Endothelial cell of umbilical vein (primary cell): ENCODE data around the gene RWDD2A. TPM values are rescaled to one million over a fixed set of nuclear protein-coding genes. Genes with fewer than 3 reads are reported as not detected.

Experiments used
- BruUV-seq: library from RNA; stranded (reverse); fragments of 400-500 nt; replicated peaks from 2 replicates; lab custom pipeline; 2021; lab: Mats Ljungman, UMichigan
- CTCF ChIA-PET: fragments of 300-600, 350-600 bp; sonication (Branson Sonifier 250); formaldehyde crosslinking; loops from one replicate; lab custom pipeline; 2021; ENCODE audit warnings: antibody characterized with exemption, inconsistent platforms; lab: Charles Lee
- POLR2A ChIA-PET: fragments of 300-600, 350-600 bp; sonication (Branson Sonifier 250); formaldehyde crosslinking; loops from one replicate; lab custom pipeline; 2021; ENCODE audit warnings: antibody characterized with exemption, inconsistent platforms; lab: Charles Lee
- DNase-seq: peaks from one replicate; pipeline ENCODE4 v3.0.0-alpha.2; 2011; ENCODE audit warnings: low read depth, low spot score
- FAIRE-seq: peaks from 2 replicates; lab custom pipeline; 2011; peaks lifted over from hg19 to GRCh38; lab: Jason Lieb, UNC
- H2AFZ ChIP-seq: 2 replicates; pipeline ENCODE4 v1.6.0; 2012; ENCODE audit warnings: low read depth, low read length, control low read depth, inconsistent platforms
- H3K27ac ChIP-seq: 2 replicates; pipeline ENCODE4 v1.5.1; 2011; ENCODE audit warnings: low read depth, mild to moderate bottlenecking, control low read depth, low read length, moderate library complexity; ENCODE audit not compliant: insufficient read depth
- H3K27me3 ChIP-seq, 2 experiments: 2 replicates each; pipeline versions ENCODE4 v1.6.0 to v1.6.1; 2011; ENCODE audit warnings: low read length in 2 of 2, mixed read lengths in 1 of 2; ENCODE audit not compliant: control insufficient read depth in 2 of 2, insufficient read depth in 2 of 2
- H3K36me3 ChIP-seq, 2 experiments: 2 replicates in 1 of 2; 3 replicates in 1 of 2; pipeline ENCODE4 v1.5.1; 2011; ENCODE audit warnings: low read length in 2 of 2, mild to moderate bottlenecking in 1 of 2, moderate library complexity in 1 of 2; ENCODE audit not compliant: control insufficient read depth in 2 of 2, insufficient read depth in 2 of 2; ENCODE audit errors: extremely low read depth in 1 of 2
- H3K4me1 ChIP-seq: 3 replicates; pipeline ENCODE4 v1.5.1; 2011; ENCODE audit warnings: mild to moderate bottlenecking, low read length; ENCODE audit not compliant: control insufficient read depth, insufficient read depth; ENCODE audit errors: extremely low read depth
- H3K4me2 ChIP-seq: 2 replicates; pipeline ENCODE4 v1.6.1; 2011; ENCODE audit warnings: low read length, control low read depth, mixed read lengths; ENCODE audit not compliant: insufficient read depth
- H3K4me3 ChIP-seq, 3 experiments: fragments of 200-600 bp in 1 of 3; sonication (generic), shearing (Covaris generic) in 1 of 3; replicated peaks in 1 of 3; 2 replicates each; pipeline ENCODE4 v1.5.1; 2011 to 2016; ENCODE audit warnings: control low read depth in 3 of 3, low read length in 3 of 3, mild to moderate bottlenecking in 2 of 3, inconsistent platforms in 1 of 3, low read depth in 1 of 3, moderate library complexity in 1 of 3; ENCODE audit not compliant: insufficient read depth in 1 of 3
- H3K79me2 ChIP-seq: 2 replicates; pipeline ENCODE4 v1.6.0; 2012; ENCODE audit warnings: low read length, inconsistent platforms; ENCODE audit not compliant: control insufficient read depth, insufficient read depth
- H3K9ac ChIP-seq: replicated peaks from 2 replicates; pipeline ENCODE3; 2011; ENCODE audit warnings: low read length, control low read depth; ENCODE audit not compliant: insufficient read depth; ENCODE audit errors: extremely low read depth
- H3K9me1 ChIP-seq: replicated peaks from 3 replicates; pipeline ENCODE4 v1.6.0; 2011; ENCODE audit warnings: mild to moderate bottlenecking, low read length; ENCODE audit not compliant: control insufficient read depth, insufficient read depth; ENCODE audit errors: extremely low read depth
- H3K9me3 ChIP-seq: replicated peaks from 2 replicates; pipeline ENCODE4 v1.5.1; 2012; ENCODE audit warnings: low read length, inconsistent platforms; ENCODE audit not compliant: control insufficient read depth, insufficient read depth
- H4K20me1 ChIP-seq: replicated peaks from 2 replicates; pipeline ENCODE3; 2011; ENCODE audit warnings: mild to moderate bottlenecking, low read length; ENCODE audit not compliant: control insufficient read depth, insufficient read depth; ENCODE audit errors: extremely low read depth
- MAX ChIP-seq: IDR thresholded peaks from 2 replicates; pipeline ENCODE4 v1.6.1; 2011; ENCODE audit not compliant: insufficient read depth, insufficient read length
- MYC ChIP-seq: IDR thresholded peaks from one replicate; pipeline ENCODE4 v1.6.1; 2011; ENCODE audit warnings: mild to moderate bottlenecking, low read depth, low read length
- POLR2AphosphoS5 ChIP-seq: IDR thresholded peaks from 2 replicates; pipeline ENCODE4 v1.6.1; 2012; ENCODE audit warnings: low read depth, mild to moderate bottlenecking, control low read depth, low read length, moderate library complexity; ENCODE audit not compliant: insufficient read depth
- dilution Hi-C: fragments of 300-500 bp; cut with MboI; formaldehyde crosslinking; loops from one replicate; pipeline ENCODE4 v1.15.0; 2019; ENCODE audit warnings: low sequenced_read_pairs; ENCODE audit not compliant: extremely low pct_ligation_motif_present
- intact Hi-C: fragments of 100-400 bp; cut with micrococcal nuclease; formaldehyde crosslinking; loops from one replicate; pipeline ENCODE4 v1.10.0; 2022
- polyA plus RNA-seq, 4 experiments: library from polyadenylated mRNA; depleted of rRNA in 3 of 4; stranded (reverse) in 3 of 4; unstranded in 1 of 4; fragments of >200 nt; gene quantifications; 2 replicates each; pipeline versions ENCODE4 v1.2.1 to v1.2.3, GENCODE V29; 2011 to 2012; ENCODE audit warnings: missing spikeins in 1 of 4
- total RNA-seq: library from RNA; stranded (reverse); gene quantifications from 2 replicates; pipeline ENCODE4 v1.2.3, GENCODE V29; 2021
- TF ChIP-seq, protein P1 (sequence below), 2 donors: IDR thresholded peaks; 1 replicate in 1 of 2; 2 replicates in 1 of 2; pipeline ENCODE4 v1.5.1; 2011; ENCODE audit warnings: low read length in 2 of 2, mild to moderate bottlenecking in 2 of 2, moderate library complexity in 2 of 2, control low read depth in 1 of 2, inconsistent platforms in 1 of 2, low read depth in 1 of 2; ENCODE audit not compliant: insufficient read depth in 1 of 2; ENCODE audit errors: extremely low read depth in 1 of 2

RWDD2A gene
- total and polyA plus RNA-seq, 2 donors (not counting 3 experiments of a cell fraction or from before 2014, with no cell fraction given): 3.2 to 4.5 TPM

GRCh38 chr6:83183082-83183828 lies 9.9 kb upstream of the RWDD2A start:
- H3K4me3 ChIP-seq: no peak overlapping the region
- intact Hi-C loops (loop anchor here (2.0 kb wide), 1 partner anchor 14 kb away; no protein-coding TSS in a partner anchor), dilution Hi-C loops (no loop called here)

More at GRCh38 chr6:83183082-83183828, 9.9 kb upstream of the RWDD2A start:
- no peak overlapping the region for H3K9ac ChIP-seq
- BruUV-seq: no TSS peak
- peaks cover 5 to 39% of the 10 kb centered on the region in 2 experiments for H3K36me3 ChIP-seq
- no peaks in the 10 kb centered on the region for H4K20me1 ChIP-seq
- H3K27ac ChIP-seq: no peak overlapping the region
- H3K9me3 ChIP-seq: no peaks in the 10 kb centered on the region
- H3K27me3 ChIP-seq: no peaks in the 10 kb centered on the region
- DNase-seq (no peak), FAIRE-seq (no peak)
- H2AFZ ChIP-seq: no peak overlapping the region
- no peaks in the 10 kb centered on the region for H3K4me1 ChIP-seq
- peaks cover 2% of the 10 kb centered on the region for H3K79me2 ChIP-seq
- no peak overlapping the region for H3K4me2 ChIP-seq
- CTCF ChIA-PET: interaction anchor here (1.0 to 1.7 kb wide), 4 partner anchors 32 to 332 kb away, joined by 3 to 11 read pairs (median 4); partner anchors contain the start of gene UBE3D
- H3K9me1 ChIP-seq: no peaks in the 10 kb centered on the region
- no peak for TF ChIP-seq MAX
- TF ChIP-seq, protein P1, sequence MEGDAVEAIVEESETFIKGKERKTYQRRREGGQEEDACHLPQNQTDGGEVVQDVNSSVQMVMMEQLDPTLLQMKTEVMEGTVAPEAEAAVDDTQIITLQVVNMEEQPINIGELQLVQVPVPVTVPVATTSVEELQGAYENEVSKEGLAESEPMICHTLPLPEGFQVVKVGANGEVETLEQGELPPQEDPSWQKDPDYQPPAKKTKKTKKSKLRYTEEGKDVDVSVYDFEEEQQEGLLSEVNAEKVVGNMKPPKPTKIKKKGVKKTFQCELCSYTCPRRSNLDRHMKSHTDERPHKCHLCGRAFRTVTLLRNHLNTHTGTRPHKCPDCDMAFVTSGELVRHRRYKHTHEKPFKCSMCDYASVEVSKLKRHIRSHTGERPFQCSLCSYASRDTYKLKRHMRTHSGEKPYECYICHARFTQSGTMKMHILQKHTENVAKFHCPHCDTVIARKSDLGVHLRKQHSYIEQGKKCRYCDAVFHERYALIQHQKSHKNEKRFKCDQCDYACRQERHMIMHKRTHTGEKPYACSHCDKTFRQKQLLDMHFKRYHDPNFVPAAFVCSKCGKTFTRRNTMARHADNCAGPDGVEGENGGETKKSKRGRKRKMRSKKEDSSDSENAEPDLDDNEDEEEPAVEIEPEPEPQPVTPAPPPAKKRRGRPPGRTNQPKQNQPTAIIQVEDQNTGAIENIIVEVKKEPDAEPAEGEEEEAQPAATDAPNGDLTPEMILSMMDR (IDR thresholded peaks at IDR 0.05; ENCODE audit: extremely low read depth in 1 of 2, insufficient read depth in 1 of 2, low read depth in 1 of 2, low read length in 2 of 2): no peak
- TF ChIP-seq MYC: no peak
- no peak for TF ChIP-seq POLR2AphosphoS5
- POLR2A ChIA-PET: no interaction called here
